ENCODE data around the gene CD226. TPM values are rescaled to one million over a fixed set of nuclear protein-coding genes. Genes with fewer than 3 reads are reported as not detected.

CD226 gene
- total RNA-seq, 6 donors from 2014 or later = 3.3 to 26.5 (median 5.5) TPM

DNA sequence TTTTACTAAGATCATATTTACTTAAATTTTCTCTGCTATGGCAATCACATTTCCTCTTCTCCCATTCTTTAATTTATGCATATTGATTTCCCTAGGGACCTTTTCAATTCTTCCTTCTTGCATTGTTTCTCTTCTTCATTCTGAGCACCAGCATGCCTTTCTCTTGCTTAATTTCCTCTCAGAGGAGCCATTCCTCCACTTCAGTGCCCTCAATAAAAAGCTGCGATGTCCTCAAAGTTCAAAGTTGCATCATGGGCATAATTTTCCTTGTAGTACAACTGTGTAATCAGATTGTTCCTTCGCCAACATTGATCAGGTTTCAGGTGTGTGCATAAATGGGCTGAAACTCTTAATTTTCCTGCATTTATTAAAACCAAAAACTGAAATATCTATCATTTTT is 21.8 kb upstream of the CD226 start:
- DNase-seq (no peak), ATAC-seq (ENCODE audit: low FRiP score in 2 of 2) (no peak)
- H3K36me3 ChIP-seq = no peaks in the 10 kb centered on the region
- H3K27ac ChIP-seq = no peak overlapping the region
- no peak overlapping the region for H3K4me3 ChIP-seq
- H3K9me3 ChIP-seq = peaks cover 0 to 5% (median 0%) of the 10 kb centered on the region in 4 donors
- TF ChIP-seq CTCF (IDR thresholded peaks at IDR 0.05) = no peak
- no peak for TF ChIP-seq POLR2A (IDR thresholded peaks at IDR 0.05)
- 57 to 82% methylated on average over 2 of the region's 2 CpGs for WGBS, 2 donors
- H3K27me3 ChIP-seq = no peaks in the 10 kb centered on the region
- H3K4me1 ChIP-seq = no peaks in the 10 kb centered on the region

- Histone ChIP-seq H3K27me3 (no peaks in the 10 kb centered on the region), H3K36me3 (no peaks in the 10 kb centered on the region), H3K27ac (no peak overlapping the region), H3K9me3 (peaks cover 0 to 5% (median 0%) of the 10 kb centered on the region in 4 donors), H3K4me3 (no peak overlapping the region), H3K4me1 (no peaks in the 10 kb centered on the region)
- no peak for DNase-seq
- WGBS, 2 donors = 92 to 93% methylated on average over 8 of the region's 8 CpGs
- no peak for ATAC-seq (ENCODE audit: low FRiP score in 2 of 2)
- TF ChIP-seq EP300 (IDR thresholded peaks at IDR 0.05) (no peak), CTCF (IDR thresholded peaks at IDR 0.05) (no peak), POLR2AphosphoS5 (IDR thresholded peaks at IDR 0.05) (no peak), POLR2A (IDR thresholded peaks at IDR 0.05) (no peak)
These were observed 20.4 kb upstream of the CD226 start for GRCh38 chr18:69968039-69968438.

- no peaks in the 10 kb centered on the region for H3K4me1 ChIP-seq
- TF ChIP-seq CTCF (IDR thresholded peaks at IDR 0.05) (no peak), POLR2A (IDR thresholded peaks at IDR 0.05) (no peak), EP300 (IDR thresholded peaks at IDR 0.05) (no peak), POLR2AphosphoS5 (IDR thresholded peaks at IDR 0.05) (no peak)
- whole genome bisulfite sequencing, 2 donors = 92 to 93% methylated on average over 4 of the region's 4 CpGs
- DNase-seq = no peak
- H3K9me3 ChIP-seq = no peaks in the 10 kb centered on the region
- no peaks in the 10 kb centered on the region for H3K36me3 ChIP-seq
- no peak overlapping the region for H3K27ac ChIP-seq
- H3K27me3 ChIP-seq = no peaks in the 10 kb centered on the region
- no peak overlapping the region for H3K4me3 ChIP-seq
- no peak for ATAC-seq (ENCODE audit: low FRiP score in 2 of 2)
These were observed 15.5 kb upstream of the CD226 start for GRCh38 chr18:69963196-69963595.

- 88 to 94% methylated on average over 3 of the region's 3 CpGs for WGBS, 2 donors
- Histone ChIP-seq H3K27me3 (no peaks in the 10 kb centered on the region), H3K27ac (no peak overlapping the region), H3K9me3 (no peaks in the 10 kb centered on the region), H3K36me3 (no peaks in the 10 kb centered on the region), H3K4me1 (no peaks in the 10 kb centered on the region), H3K4me3 (no peak overlapping the region)
- DNase-seq = no peak
- TF ChIP-seq CTCF (IDR thresholded peaks at IDR 0.05) = no peak
- TF ChIP-seq POLR2A (IDR thresholded peaks at IDR 0.05) = no peak
- TF ChIP-seq EP300 (IDR thresholded peaks at IDR 0.05) = no peak
- no peak for TF ChIP-seq POLR2AphosphoS5 (IDR thresholded peaks at IDR 0.05)
- no peak for ATAC-seq (ENCODE audit: low FRiP score in 2 of 2)
These were observed 14.0 kb upstream of the CD226 start for GRCh38 chr18:69961718-69962117.

GRCh38 chr18:69958422-69958821 is 10.7 kb upstream of the CD226 start:
- TF ChIP-seq EP300 (IDR thresholded peaks at IDR 0.05) = no peak
- TF ChIP-seq POLR2A (IDR thresholded peaks at IDR 0.05) = no peak
- no peak for TF ChIP-seq POLR2AphosphoS5 (IDR thresholded peaks at IDR 0.05)
- TF ChIP-seq CTCF (IDR thresholded peaks at IDR 0.05) = no peak
- no peak for ATAC-seq (ENCODE audit: low FRiP score in 2 of 2)

More at GRCh38 chr18:69958422-69958821, 10.7 kb upstream of the CD226 start:
- H3K27me3 ChIP-seq = no peaks in the 10 kb centered on the region
- H3K36me3 ChIP-seq = no peaks in the 10 kb centered on the region
- H3K4me3 ChIP-seq = no peak overlapping the region
- no peaks in the 10 kb centered on the region for H3K4me1 ChIP-seq
- H3K27ac ChIP-seq = no peak overlapping the region
- WGBS, 2 donors = 72 to 78% methylated on average over 5 of the region's 5 CpGs
- DNase-seq = no peak
- H3K9me3 ChIP-seq = no peaks in the 10 kb centered on the region
